Mononuclear cell (primary cell): ENCODE measurements around the gene EN1. TPM values are rescaled to one million over a fixed set of nuclear protein-coding genes. Genes with fewer than 3 reads are reported as not detected.

ENCODE experiments used
- H3K27me3 ChIP-seq: 2 replicates; pipeline ENCODE4 v1.6.0; 2011; ENCODE audit warnings: low read length, control low read depth; ENCODE audit not compliant: insufficient read depth
- H3K4me1 ChIP-seq: 2 replicates; pipeline ENCODE4 v1.5.1; 2011; ENCODE audit warnings: mild to moderate bottlenecking, low read length, control low read depth; ENCODE audit not compliant: insufficient read depth
- H3K4me3 ChIP-seq: 2 replicates; pipeline ENCODE4 v1.5.1; 2011; ENCODE audit warnings: mild to moderate bottlenecking, low read length, moderate library complexity
- H3K9me3 ChIP-seq: 2 replicates; pipeline ENCODE4 v1.5.1; 2011; ENCODE audit warnings: low read depth, mild to moderate bottlenecking, control low read depth, low read length
- total RNA-seq: library from RNA; depleted of rRNA; stranded (reverse); fragments of >200 nt; gene quantifications from one replicate; pipeline ENCODE4 v1.2.3, GENCODE V29; 2012

EN1 gene
- total RNA-seq, 1 donor = not detected

DNA sequence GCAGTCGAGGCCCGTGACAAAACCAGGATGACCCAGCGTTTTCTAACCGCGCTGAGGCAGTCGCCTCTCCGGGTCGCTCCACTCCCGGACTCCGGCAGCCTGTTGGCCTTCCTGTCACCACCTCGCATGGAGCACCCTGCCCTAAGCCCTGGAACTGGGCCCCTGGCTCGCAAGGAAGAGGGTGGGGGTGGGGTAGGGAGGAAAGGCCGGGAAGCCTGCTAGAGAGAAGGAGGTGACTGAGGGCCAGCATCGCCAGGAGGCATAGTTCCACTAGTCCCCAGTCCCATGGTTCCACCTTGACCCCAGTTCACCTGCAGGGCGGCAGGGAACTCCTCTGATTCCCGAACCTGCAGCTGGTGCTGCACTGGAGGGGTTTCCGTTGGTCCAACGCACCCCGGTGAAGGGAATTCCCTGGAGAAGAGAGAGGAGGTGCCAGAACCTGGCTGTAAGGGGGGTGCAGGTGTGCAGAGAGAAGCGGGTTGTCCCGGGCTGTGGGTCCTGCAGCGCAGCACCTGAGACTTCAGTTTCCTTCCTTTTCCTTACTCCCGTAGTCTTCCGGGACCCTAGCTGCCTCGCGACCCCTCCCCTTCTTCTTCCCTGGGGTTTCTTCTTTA lies 11.8 kb upstream of the EN1 start:
- Histone ChIP-seq H3K4me1 (peaks cover 19% of the 10 kb centered on the region), H3K4me3 (no peak overlapping the region), H3K9me3 (no peaks in the 10 kb centered on the region), H3K27me3 (peaks cover 90% of the 10 kb centered on the region)

DNA sequence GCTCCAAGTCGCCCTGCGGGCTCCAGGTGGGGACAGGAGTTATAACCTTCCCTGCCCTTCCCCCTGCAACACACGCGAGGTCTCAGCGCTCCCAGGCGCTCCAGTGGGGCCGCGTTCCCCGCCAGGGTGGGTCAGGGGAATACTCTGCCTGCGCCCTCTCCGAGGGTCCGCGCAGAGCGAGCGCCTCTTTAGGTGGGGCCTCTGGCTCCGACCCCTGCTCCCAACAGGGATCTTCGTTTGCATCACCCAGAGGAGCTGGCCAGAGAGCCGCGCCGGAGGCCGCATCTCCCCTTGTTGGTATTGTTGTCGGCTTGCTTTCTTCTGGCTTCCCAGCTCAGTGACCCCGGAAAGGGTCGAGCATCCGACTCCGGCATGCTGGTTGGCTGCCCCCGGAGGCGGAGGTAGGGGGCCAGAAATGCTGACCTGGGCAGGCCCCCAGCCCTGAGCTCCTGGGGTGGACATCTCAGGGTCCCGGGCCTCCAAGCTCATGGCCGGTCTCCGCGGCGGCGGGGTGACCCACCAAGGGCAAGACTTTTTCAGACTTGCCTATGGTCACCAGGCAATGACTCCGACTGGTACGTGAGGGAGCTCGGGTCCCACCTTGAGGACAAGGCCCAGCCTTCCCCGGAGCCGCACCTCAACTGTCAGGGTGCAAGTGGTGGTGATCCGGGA lies 11.2 kb upstream of the EN1 start:
- Histone ChIP-seq H3K4me3 (no peak overlapping the region), H3K4me1 (peaks cover 19% of the 10 kb centered on the region), H3K9me3 (no peaks in the 10 kb centered on the region), H3K27me3 (peaks cover 97% of the 10 kb centered on the region)

DNA sequence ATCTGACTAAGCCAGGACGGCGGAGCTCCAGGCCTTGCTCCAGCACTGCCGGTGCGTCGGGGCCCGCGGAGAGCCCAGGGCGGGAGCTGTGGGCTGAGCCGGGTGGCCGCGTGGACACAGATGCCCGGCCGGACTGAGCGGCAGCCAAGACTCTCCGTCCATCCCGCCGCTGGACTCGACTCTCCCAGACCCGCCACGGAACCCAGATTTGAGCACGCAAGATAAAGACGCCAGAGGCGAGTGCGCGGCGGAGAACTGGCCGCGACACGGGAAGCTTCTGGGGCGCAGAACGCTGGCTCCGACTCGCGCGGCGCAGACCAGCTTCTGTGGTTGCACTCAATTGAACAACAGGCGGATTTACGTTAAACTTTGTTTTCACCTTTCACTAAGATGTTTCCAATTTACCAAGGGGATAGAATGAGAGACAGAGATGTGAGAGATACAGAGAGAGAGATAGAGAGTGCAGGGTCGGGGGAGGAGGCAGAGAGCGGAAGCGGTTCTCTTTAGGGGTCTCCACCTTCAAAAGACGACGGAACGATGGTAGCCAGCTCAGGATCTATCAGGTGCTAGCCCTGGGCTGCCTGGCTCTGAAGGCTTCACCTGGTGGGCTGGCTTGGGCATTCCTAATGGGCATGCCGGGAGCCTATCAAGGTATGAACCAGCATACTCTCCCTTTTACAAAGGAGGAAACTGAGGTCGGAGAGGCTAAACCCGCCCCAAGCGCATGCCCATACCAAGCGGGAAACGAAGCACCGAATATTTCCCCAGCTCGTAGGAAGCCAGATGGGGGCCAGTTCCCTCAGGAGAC lies 10.4 kb upstream of the EN1 start:
- Histone ChIP-seq H3K27me3 (peaks cover 100% of the 10 kb centered on the region), H3K9me3 (no peaks in the 10 kb centered on the region), H3K4me1 (peaks cover 19% of the 10 kb centered on the region)

DNA sequence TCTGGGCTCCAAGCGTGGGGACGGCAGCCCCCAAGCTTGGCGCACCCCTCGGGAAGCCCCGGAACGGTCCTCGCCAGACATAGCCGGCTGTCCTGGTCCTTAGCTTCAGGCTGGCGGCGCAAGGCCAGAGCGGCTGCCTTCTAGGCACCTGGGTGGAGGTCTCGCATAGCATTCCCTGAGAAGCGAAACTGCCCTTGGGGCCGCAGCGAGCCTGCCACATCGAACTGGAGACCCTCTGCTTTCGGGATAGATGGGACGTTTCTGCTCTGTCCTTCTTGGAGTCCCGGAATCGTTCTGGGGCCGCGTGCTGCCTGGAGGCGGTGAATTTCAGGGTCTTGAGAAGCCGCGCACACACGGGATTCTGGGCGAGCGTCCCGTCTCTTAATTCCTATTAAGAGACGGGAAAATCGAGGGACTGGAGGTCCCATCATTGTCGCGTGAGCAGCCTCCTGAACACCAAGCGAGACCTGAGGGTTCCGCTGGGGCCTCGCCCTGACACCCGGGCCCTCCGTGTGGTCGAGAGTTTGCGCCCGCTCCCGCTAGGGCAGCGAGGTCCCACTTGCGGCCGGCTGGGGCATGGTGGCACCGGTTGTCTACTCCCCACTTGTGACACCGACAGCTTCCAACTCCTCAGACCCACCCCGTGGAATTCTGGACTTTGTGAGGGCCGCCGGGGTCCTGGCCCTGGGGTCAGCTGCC lies 9.7 kb upstream of the EN1 start:
- Histone ChIP-seq H3K4me1 (peaks cover 19% of the 10 kb centered on the region), H3K9me3 (no peaks in the 10 kb centered on the region), H3K4me3 (no peak overlapping the region), H3K27me3 (peaks cover 100% of the 10 kb centered on the region)

More for the DNA sequence above, 10.4 kb upstream of the EN1 start:
- H3K4me3 ChIP-seq = no peak overlapping the region

DNA sequence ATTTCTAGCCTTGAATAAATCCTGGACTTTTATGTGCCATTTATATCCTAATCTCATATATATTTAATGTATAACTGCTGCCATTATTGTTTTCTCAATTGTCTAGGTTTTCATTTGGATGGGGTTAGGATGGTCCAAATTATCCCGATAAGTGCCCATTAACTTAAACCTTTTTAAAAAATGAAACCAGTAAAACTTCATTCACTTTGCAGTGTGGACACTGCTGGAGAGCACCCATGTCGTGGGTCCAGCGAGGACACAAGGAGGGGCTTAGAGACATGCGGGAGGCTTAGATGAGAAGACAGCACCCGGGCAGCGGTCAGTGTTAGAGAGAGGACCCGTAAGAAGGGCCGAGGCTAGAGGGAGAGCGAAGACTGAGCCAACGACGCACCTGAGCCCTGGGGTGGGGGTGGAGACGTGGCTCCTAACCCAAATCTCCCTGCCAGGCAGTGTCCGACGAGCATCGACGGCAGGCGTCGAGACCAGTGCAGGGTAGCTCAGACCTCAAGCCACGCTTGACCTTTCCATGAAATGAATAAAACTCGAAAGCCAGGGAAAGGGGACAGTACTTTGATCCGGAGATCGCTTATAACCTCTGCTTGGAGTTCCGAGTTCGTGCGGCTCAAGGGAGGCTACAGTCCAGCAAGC lies 9.0 kb upstream of the EN1 start:
- Histone ChIP-seq H3K4me1 (peaks cover 19% of the 10 kb centered on the region), H3K4me3 (no peak overlapping the region), H3K27me3 (peaks cover 99% of the 10 kb centered on the region), H3K9me3 (no peaks in the 10 kb centered on the region)

DNA sequence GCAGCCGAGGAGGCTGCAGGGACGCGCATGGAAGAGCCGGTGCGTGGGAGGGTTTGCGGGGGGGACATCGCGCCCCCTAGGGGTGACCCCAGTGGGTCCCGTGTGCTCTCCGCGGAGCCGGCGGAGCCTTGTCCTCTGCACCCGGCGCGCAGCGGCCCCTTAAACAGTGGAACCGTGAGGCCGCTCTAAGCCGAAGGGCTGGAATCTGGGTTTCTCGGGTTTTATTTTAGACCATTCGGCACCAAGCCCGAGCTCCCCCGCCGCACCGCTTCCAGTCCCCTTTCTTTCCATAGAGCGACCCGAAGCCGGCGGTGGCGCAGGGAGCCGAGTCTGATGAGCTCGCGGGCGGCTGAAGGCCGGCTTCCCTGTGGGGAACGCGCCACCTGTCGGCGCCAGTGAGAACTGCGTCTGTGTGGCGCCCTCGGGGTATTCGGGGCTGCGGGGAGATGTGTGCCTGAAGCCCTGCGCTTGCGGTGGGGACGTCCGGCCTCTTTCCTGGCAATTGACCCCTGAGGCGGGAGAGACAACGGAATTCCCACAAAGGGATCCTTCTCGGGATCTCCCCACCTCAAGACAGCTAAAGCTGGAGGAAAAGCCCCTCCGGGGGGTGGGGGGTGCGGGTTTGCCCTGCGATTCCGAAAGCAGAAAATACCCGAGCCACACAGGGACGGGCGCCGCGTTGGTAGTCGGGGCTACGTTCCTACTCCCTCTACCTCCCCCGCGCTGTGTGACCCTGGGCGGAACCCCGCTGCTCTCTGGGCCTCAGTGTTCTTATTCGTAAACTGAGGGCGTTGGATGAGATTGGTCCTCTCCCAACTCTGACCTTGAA lies 8.2 kb upstream of the EN1 start:
- Histone ChIP-seq H3K9me3 (no peaks in the 10 kb centered on the region), H3K4me3 (peak overlapping the region; percentile 8), H3K4me1 (peaks cover 19% of the 10 kb centered on the region), H3K27me3 (peaks cover 99% of the 10 kb centered on the region)

DNA sequence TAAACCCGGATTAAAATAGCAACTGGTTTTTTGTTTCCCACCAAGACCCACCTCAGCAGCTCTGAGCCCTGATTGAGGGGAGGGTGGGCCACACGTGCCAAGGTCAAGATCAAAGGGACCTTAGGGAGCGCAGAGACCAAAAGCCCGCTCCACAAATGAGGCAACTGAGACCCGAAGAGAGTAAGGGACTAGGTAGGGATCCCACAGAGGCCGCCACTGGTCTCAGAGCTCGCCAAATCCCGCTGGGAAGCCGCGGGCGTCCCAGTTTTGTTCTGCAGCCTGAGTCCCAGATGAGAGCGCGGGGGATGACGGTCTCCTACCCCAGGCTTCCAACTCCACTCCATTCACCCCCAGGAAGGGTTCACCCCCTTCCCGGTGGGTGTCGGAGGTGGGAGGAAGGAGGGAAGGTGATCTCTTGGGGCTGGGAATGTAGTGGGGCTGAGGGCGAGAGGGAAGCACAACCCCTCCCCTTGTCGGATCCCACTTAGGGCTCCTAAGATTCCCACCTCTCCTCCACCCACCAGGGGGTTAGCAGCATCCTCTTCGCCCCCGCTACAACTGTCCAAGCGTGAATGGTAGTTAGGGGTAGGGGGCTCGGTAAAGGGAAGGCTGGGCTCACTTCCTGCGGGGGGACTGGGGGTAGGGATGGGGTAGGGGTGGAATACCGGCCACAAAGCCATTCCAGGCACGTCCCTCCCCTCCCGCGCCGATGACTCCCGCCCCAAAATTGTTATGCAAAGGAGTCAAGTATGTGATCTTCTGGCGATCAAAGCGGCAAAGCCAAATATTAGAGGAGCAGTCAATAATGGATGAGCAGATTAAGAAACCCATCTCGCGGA lies 7.3 kb upstream of the EN1 start:
- Histone ChIP-seq H3K27me3 (peaks cover 99% of the 10 kb centered on the region), H3K4me1 (peaks cover 19% of the 10 kb centered on the region), H3K9me3 (no peaks in the 10 kb centered on the region), H3K4me3 (no peak overlapping the region)

DNA sequence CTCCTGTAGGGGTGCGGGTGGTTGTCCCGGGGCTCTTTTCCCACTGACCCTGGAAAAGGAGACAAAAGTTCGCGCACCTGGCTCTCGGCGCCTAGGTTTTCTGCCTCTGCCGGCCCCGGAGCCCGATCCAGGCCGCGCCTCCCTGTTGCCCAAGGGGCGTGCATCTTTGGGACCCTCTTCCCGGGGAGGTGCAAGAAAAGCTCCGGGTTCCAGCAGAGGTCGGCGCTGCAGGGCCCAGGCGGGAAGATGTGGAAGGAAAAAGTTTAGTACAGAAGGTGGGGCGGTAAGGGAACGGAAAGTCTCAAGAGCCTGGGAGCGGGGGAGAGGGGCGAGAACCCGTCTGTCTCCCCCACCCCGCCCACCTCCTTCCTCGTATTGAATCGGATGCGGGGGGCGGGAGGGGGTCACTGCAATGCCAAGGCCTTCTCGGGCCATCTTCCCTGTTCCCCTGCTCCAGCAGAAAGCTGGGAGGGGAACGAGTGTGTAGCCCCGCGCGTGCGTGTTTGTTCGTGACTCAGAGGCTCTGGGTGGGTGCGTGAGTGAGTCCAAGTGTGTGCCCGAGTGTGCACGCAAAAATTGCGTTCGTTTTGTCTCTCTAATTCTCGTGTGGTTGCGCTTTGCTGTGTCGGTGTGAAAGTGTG lies 6.3 kb upstream of the EN1 start:
- peaks cover 19% of the 10 kb centered on the region for H3K4me1 ChIP-seq
- H3K9me3 ChIP-seq = no peaks in the 10 kb centered on the region
- H3K27me3 ChIP-seq = peaks cover 99% of the 10 kb centered on the region
- no peak overlapping the region for H3K4me3 ChIP-seq

DNA sequence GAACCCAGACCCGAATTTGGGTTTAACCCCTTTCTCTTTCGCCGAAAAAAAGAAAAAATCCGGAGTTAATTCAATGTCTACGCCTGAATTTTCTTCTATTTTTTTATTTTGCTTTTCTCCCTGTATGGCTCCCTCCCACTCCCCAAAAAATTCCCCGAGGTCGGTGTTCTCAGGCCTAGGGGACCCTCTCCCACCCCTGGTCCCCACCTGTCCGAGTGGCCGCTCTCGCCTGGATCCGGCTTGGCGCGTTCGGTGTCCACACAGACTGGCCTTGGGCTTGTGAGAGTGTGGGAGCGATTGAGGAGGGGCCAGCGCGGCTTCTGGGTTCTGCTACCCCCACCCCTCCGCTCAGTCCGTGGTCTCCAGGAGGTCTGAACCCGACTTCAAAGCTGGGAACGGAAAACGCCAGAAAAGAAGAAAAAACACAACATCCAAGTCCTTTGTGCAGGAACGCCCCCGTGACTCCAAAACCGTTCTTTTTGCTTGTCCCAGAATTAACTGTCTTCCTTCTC lies 5.7 kb upstream of the EN1 start:
- no peaks in the 10 kb centered on the region for H3K9me3 ChIP-seq
- H3K4me1 ChIP-seq = peaks cover 19% of the 10 kb centered on the region
- H3K4me3 ChIP-seq = no peak overlapping the region
- H3K27me3 ChIP-seq = peaks cover 99% of the 10 kb centered on the region

DNA sequence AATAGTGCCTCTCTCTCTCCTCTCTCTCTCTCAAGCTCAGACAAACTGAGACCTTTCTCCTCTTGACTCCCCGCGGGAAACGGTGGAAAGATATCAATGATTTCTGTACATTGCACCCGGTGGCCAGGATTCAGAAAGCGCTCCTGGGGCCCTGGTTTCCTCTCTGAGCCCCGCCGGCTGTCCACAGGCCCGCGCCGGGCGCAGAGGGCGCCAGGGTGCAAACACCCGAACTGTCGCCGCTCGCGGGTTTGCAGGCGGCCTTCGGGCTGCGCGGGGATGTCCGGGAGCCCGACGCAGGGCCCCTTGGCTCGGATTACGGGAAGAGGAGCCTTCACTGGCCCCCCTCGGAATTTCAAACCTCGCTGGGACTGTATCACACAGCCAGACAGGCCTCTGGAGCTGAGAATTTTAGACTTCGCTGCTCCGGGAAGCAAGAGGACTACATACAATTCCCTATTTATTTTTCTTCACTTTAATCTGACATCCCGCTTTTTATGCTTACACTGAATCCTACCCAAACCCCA lies 5.2 kb upstream of the EN1 start:
- no peak overlapping the region for H3K4me3 ChIP-seq
- no peaks in the 10 kb centered on the region for H3K9me3 ChIP-seq
- H3K4me1 ChIP-seq = peaks cover 20% of the 10 kb centered on the region
- H3K27me3 ChIP-seq = peaks cover 99% of the 10 kb centered on the region

DNA sequence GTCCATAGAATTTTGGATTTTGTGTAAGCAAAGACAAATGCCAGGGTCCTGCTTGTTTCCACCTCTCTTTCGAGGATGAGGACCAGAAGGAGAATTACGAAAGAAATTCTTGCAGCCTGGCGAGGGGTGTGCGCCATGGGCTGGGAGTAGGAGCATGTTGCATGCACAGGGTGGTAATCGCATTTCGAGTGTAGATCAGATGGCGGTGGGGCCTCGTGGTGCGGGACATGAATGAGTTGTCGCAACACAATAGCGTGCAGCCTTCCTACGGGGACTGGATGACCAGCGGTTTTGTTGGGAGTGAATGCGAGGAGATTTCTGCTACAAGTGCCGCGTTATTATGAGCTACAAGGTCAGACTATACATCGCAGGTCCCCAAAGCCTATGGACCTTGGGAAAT lies 4.2 kb upstream of the EN1 start:
- Histone ChIP-seq H3K4me1 (peaks cover 22% of the 10 kb centered on the region), H3K9me3 (no peaks in the 10 kb centered on the region), H3K27me3 (peaks cover 95% of the 10 kb centered on the region), H3K4me3 (no peak overlapping the region)

DNA sequence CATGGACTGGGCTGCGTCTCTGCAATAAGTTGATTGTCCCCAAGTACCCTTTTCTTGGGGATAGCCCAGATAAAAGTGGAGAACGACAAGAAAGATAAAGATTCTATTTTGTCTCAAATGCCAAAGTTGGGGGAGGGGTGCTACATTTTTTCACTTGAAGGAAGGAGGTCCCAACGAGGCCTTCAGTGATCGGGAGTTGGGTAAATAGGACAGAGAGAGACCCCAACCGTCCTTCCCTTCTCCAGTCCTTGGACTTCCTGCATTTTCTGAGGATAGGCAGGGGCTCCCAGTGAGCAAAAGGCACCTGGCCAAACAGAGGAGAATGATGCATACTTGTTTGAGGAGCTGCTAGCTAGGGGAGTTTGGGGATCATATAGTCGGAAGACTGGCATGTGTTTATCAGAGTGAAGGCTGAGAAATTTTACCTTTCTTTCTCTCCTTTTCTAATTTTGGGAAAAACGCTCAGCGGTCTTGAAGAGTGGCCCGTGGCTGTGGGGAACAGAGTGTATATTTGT lies 3.5 kb upstream of the EN1 start:
- Histone ChIP-seq H3K4me1 (peaks cover 15% of the 10 kb centered on the region), H3K4me3 (no peak overlapping the region), H3K27me3 (peaks cover 90% of the 10 kb centered on the region), H3K9me3 (no peaks in the 10 kb centered on the region)
